ENCODE data around the gene CACNA1B.

Gene CACNA1B

GRCh38 chr9:137913771-137914767 is 36.5 kb downstream of the CACNA1B start:
- no peak overlapping the region for H3K4me3 ChIP-seq (ENCODE audit: low read depth in 1 of 2, low read length in 2 of 2)
- no peak overlapping the region for H3K4me2 ChIP-seq (ENCODE audit: insufficient read depth, low read length)
- TF ChIP-seq CTCF (IDR thresholded peaks at IDR 0.05; ENCODE audit: borderline replicate concordance, extremely low read depth, low read length, poor library complexity, severe bottlenecking): no peak
- no peak for TF ChIP-seq EZH2 (IDR thresholded peaks at IDR 0.05; ENCODE audit: borderline replicate concordance, low read depth, low read length, severe bottlenecking)
- H3K27me3 ChIP-seq (ENCODE audit: insufficient read depth, low read length, poor library complexity): no peaks in the 10 kb centered on the region
- no peaks in the 10 kb centered on the region for H3K36me3 ChIP-seq (ENCODE audit: insufficient read depth, low read length)
- no peak overlapping the region for H3K27ac ChIP-seq (ENCODE audit: low read length)
- ATAC-seq (ENCODE audit: insufficient read depth, low read depth): no peak
- H4K20me1 ChIP-seq (ENCODE audit: insufficient read depth, low read length): no peaks in the 10 kb centered on the region
- no peaks in the 10 kb centered on the region for H3K4me1 ChIP-seq (ENCODE audit: insufficient read depth, low read length)
- H3K9ac ChIP-seq (ENCODE audit: low read depth, low read length): no peak overlapping the region
- no peak overlapping the region for H2AFZ ChIP-seq (ENCODE audit: low read depth, low read length)
- H3K9me3 ChIP-seq (ENCODE audit: insufficient read depth, low read length, severe bottlenecking): no peaks in the 10 kb centered on the region
- H3K79me2 ChIP-seq (ENCODE audit: insufficient read depth, low read length): no peaks in the 10 kb centered on the region
- no peak for DNase-seq

GRCh38 chr9:137916540-137916939 is 39.0 kb downstream of the CACNA1B start:
- Histone ChIP-seq H3K79me2 (ENCODE audit: insufficient read depth, low read length) (no peaks in the 10 kb centered on the region), H3K27me3 (ENCODE audit: insufficient read depth, low read length, poor library complexity) (no peaks in the 10 kb centered on the region), H3K4me3 (ENCODE audit: low read depth in 1 of 2, low read length in 2 of 2) (no peak overlapping the region), H3K9me3 (ENCODE audit: insufficient read depth, low read length, severe bottlenecking) (no peaks in the 10 kb centered on the region), H4K20me1 (ENCODE audit: insufficient read depth, low read length) (no peaks in the 10 kb centered on the region), H2AFZ (ENCODE audit: low read depth, low read length) (no peak overlapping the region), H3K36me3 (ENCODE audit: insufficient read depth, low read length) (no peaks in the 10 kb centered on the region), H3K4me1 (ENCODE audit: insufficient read depth, low read length) (no peaks in the 10 kb centered on the region), H3K9ac (ENCODE audit: low read depth, low read length) (no peak overlapping the region), H3K4me2 (ENCODE audit: insufficient read depth, low read length) (no peak overlapping the region), H3K27ac (ENCODE audit: low read length) (no peak overlapping the region)
- no peak for DNase-seq
- TF ChIP-seq CTCF (IDR thresholded peaks at IDR 0.05; ENCODE audit: borderline replicate concordance, extremely low read depth, low read length, poor library complexity, severe bottlenecking): no peak
- TF ChIP-seq EZH2 (IDR thresholded peaks at IDR 0.05; ENCODE audit: borderline replicate concordance, low read depth, low read length, severe bottlenecking): no peak
- ATAC-seq (ENCODE audit: insufficient read depth, low read depth): no peak

- H3K4me1 ChIP-seq (ENCODE audit: insufficient read depth, low read length): no peaks in the 10 kb centered on the region
- no peak overlapping the region for H3K9ac ChIP-seq (ENCODE audit: low read depth, low read length)
- no peaks in the 10 kb centered on the region for H3K27me3 ChIP-seq (ENCODE audit: insufficient read depth, low read length, poor library complexity)
- no peaks in the 10 kb centered on the region for H4K20me1 ChIP-seq (ENCODE audit: insufficient read depth, low read length)
- H3K27ac ChIP-seq (ENCODE audit: low read length): no peak overlapping the region
- TF ChIP-seq CTCF (IDR thresholded peaks at IDR 0.05; ENCODE audit: borderline replicate concordance, extremely low read depth, low read length, poor library complexity, severe bottlenecking) (no peak), EZH2 (IDR thresholded peaks at IDR 0.05; ENCODE audit: borderline replicate concordance, low read depth, low read length, severe bottlenecking) (no peak)
- H3K9me3 ChIP-seq (ENCODE audit: insufficient read depth, low read length, severe bottlenecking): no peaks in the 10 kb centered on the region
- no peaks in the 10 kb centered on the region for H3K36me3 ChIP-seq (ENCODE audit: insufficient read depth, low read length)
- DNase-seq (no peak), ATAC-seq (ENCODE audit: insufficient read depth, low read depth) (no peak)
- no peak overlapping the region for H2AFZ ChIP-seq (ENCODE audit: low read depth, low read length)
- no peak overlapping the region for H3K4me2 ChIP-seq (ENCODE audit: insufficient read depth, low read length)
- H3K79me2 ChIP-seq (ENCODE audit: insufficient read depth, low read length): no peaks in the 10 kb centered on the region
- no peak overlapping the region for H3K4me3 ChIP-seq (ENCODE audit: low read depth in 1 of 2, low read length in 2 of 2)
These were observed 39.5 kb downstream of the CACNA1B start for GRCh38 chr9:137917116-137917515.
